Activated CD8-positive, alpha-beta memory T cell treated with anti-CD3 and anti-CD28 coated beads for 24 hours (primary cell): ENCODE measurements around the gene MALAT1.
"Not testable (repeated sequence)": the region's sequence is repeated elsewhere in the genome, so short reads cannot be mapped to it uniquely, and the experiment has no call there.

ENCODE experiments used
- DNase-seq: peaks from one replicate; pipeline ENCODE4 v3.0.0-alpha.2; 2020

Gene MALAT1

GRCh38 chr11:65522718-65523630, 24.1 kb downstream of the MALAT1 start:
- not testable (repeated sequence) for DNase-seq

- not testable (repeated sequence) for DNase-seq
Observed at GRCh38 chr11:65523631-65523968, 24.8 kb downstream of the MALAT1 start.

GRCh38 chr11:65524014-65524740, 25.3 kb downstream of the MALAT1 start:
- no peak for DNase-seq

- peak; percentile 91 for DNase-seq
Observed at GRCh38 chr11:65524741-65525545, 26.1 kb downstream of the MALAT1 start, which contains the start of gene SCYL1. Gene SCYL1 (plus strand): TSS chr11:65525083. CDS start chr11:65525154, 71 bp downstream.

GRCh38 chr11:65525546-65526480, 27.0 kb downstream of the MALAT1 start:
- DNase-seq, result no peak

GRCh38 chr11:65526744-65527143, 27.9 kb downstream of the MALAT1 start:
- DNase-seq, result no peak

GRCh38 chr11:65528819-65529350, 30.0 kb downstream of the MALAT1 start:
- DNase-seq, result no peak

GRCh38 chr11:65529475-65530156, 30.8 kb downstream of the MALAT1 start:
- DNase-seq, result no peak

GRCh38 chr11:65530157-65530496, 31.3 kb downstream of the MALAT1 start:
- no peak for DNase-seq

GRCh38 chr11:65532388-65533064, 33.7 kb downstream of the MALAT1 start:
- DNase-seq, result no peak

GRCh38 chr11:65535102-65535501, 36.3 kb downstream of the MALAT1 start:
- DNase-seq, result no peak

- no peak for DNase-seq
Observed at GRCh38 chr11:65536412-65537295, 37.8 kb downstream of the MALAT1 start.

- DNase-seq, result no peak
Observed at GRCh38 chr11:65537296-65537597, 38.4 kb downstream of the MALAT1 start.

GRCh38 chr11:65537620-65538231, 38.9 kb downstream of the MALAT1 start:
- no peak for DNase-seq

GRCh38 chr11:65538232-65538914, 39.5 kb downstream of the MALAT1 start:
- no peak for DNase-seq

GRCh38 chr11:65538915-65539743, 40.3 kb downstream of the MALAT1 start:
- no peak for DNase-seq

GRCh38 chr11:65539744-65540289, 41.0 kb downstream of the MALAT1 start:
- DNase-seq, result no peak
